Liver (tissue), 9 donors: ENCODE measurements around the gene NSDHL. TPM values are rescaled to one million over a fixed set of nuclear protein-coding genes. Genes with fewer than 3 reads are reported as not detected.

Experiments used
- DNase-seq: peaks from one replicate; pipeline ENCODE4 v3.0.0-alpha.2; 2017; ENCODE audit warnings: low spot score
- H3K27ac ChIP-seq, 2 donors: one replicate each; pipeline ENCODE4 v1.7.0; 2013; ENCODE audit warnings: inconsistent platforms in 2 of 2, low read length in 2 of 2, control low read depth in 1 of 2, low read depth in 1 of 2, mild to moderate bottlenecking in 1 of 2
- H3K27me3 ChIP-seq, 4 donors: one replicate each; pipeline versions ENCODE4 v1.6.1 to v1.7.0; 2013; ENCODE audit warnings: low read length in 3 of 4, inconsistent platforms in 1 of 4, mild to moderate bottlenecking in 1 of 4, moderate library complexity in 1 of 4; ENCODE audit not compliant: control insufficient read depth in 4 of 4, insufficient read depth in 4 of 4
- H3K36me3 ChIP-seq, 4 donors: one replicate each; pipeline versions ENCODE4 v1.6.1 to v1.7.0; 2013; ENCODE audit warnings: low read length in 3 of 4, mild to moderate bottlenecking in 3 of 4, low read depth in 1 of 4, moderate library complexity in 1 of 4; ENCODE audit not compliant: control insufficient read depth in 4 of 4, insufficient read depth in 3 of 4
- H3K4me1 ChIP-seq, 4 donors: one replicate each; pipeline versions ENCODE4 v1.6.1 to v1.7.0; 2013; ENCODE audit warnings: low read length in 3 of 4, mild to moderate bottlenecking in 3 of 4, moderate library complexity in 1 of 4; ENCODE audit not compliant: control insufficient read depth in 4 of 4, insufficient read depth in 4 of 4
- H3K4me3 ChIP-seq, 3 donors: one replicate each; pipeline versions ENCODE4 v1.6.1 to v1.7.0; 2013; ENCODE audit warnings: low read length in 3 of 3, control low read depth in 1 of 3, low read depth in 1 of 3, mild to moderate bottlenecking in 1 of 3
- H3K9ac ChIP-seq, 2 donors: one replicate each; pipeline ENCODE4 v1.7.0; 2013; ENCODE audit warnings: low read length in 2 of 2, mild to moderate bottlenecking in 2 of 2, moderate library complexity in 2 of 2, control low read depth in 1 of 2, low read depth in 1 of 2
- H3K9me3 ChIP-seq, 4 donors: one replicate each; pipeline versions ENCODE4 v1.6.1 to v1.7.0; 2013; ENCODE audit warnings: low read length in 3 of 4; ENCODE audit not compliant: control insufficient read depth in 4 of 4
- ATF3 ChIP-seq: IDR thresholded peaks from 2 replicates; pipeline ENCODE4 v1.6.1; 2016; ENCODE audit warnings: antibody characterized with exemption
- EGR1 ChIP-seq, 2 donors: IDR thresholded peaks; 2 replicates each; pipeline ENCODE4 v1.6.1; 2016 to 2018; ENCODE audit warnings: antibody characterized with exemption in 2 of 2, low read depth in 2 of 2
- FOXA1 ChIP-seq: IDR thresholded peaks from 2 replicates; pipeline ENCODE4 v1.6.1; 2016; ENCODE audit warnings: antibody characterized with exemption
- FOXA2 ChIP-seq: IDR thresholded peaks from 2 replicates; pipeline ENCODE4 v1.6.1; 2016; ENCODE audit warnings: antibody characterized with exemption
- GABPA ChIP-seq, 2 donors: IDR thresholded peaks in 1 of 2; conservative IDR thresholded peaks in 1 of 2; 2 replicates each; pipeline ENCODE4 v1.6.1; 2016; ENCODE audit warnings: antibody characterized with exemption in 2 of 2, mild to moderate bottlenecking in 1 of 2, moderate library complexity in 1 of 2
- HNF4A ChIP-seq, 2 donors: conservative IDR thresholded peaks; 2 replicates each; pipeline ENCODE4 v1.6.1; 2016; ENCODE audit warnings: antibody characterized with exemption in 2 of 2, mild to moderate bottlenecking in 2 of 2
- HNF4G ChIP-seq: IDR thresholded peaks from 2 replicates; pipeline ENCODE4 v1.6.1; 2016; ENCODE audit warnings: antibody characterized with exemption
- MAX ChIP-seq: IDR thresholded peaks from 2 replicates; pipeline ENCODE4 v1.6.1; 2016; ENCODE audit warnings: antibody characterized with exemption
- NR2F2 ChIP-seq: IDR thresholded peaks from 2 replicates; pipeline ENCODE4 v1.6.1; 2016; ENCODE audit warnings: antibody characterized with exemption
- RAD21 ChIP-seq, 2 donors: IDR thresholded peaks; 2 replicates each; pipeline ENCODE4 v1.6.1; 2016; ENCODE audit warnings: antibody characterized with exemption in 2 of 2, mild to moderate bottlenecking in 2 of 2
- RXRA ChIP-seq, 2 donors: IDR thresholded peaks; 2 replicates each; pipeline ENCODE4 v1.6.1; 2017 to 2018; ENCODE audit warnings: antibody characterized with exemption in 2 of 2, mild to moderate bottlenecking in 1 of 2
- SP1 ChIP-seq: IDR thresholded peaks from 2 replicates; pipeline ENCODE4 v1.6.1; 2018; ENCODE audit warnings: antibody characterized with exemption, mild to moderate bottlenecking
- TAF1 ChIP-seq: conservative IDR thresholded peaks from 2 replicates; pipeline ENCODE4 v1.6.1; 2016; ENCODE audit warnings: antibody characterized with exemption, mild to moderate bottlenecking
- YY1 ChIP-seq: IDR thresholded peaks from 2 replicates; pipeline ENCODE4 v1.6.1; 2016; ENCODE audit warnings: antibody characterized with exemption, mild to moderate bottlenecking
- WGBS: extraction: QIAGEN DNeasy Blood & Tissue Kit; methylation state at CpG from one replicate; pipeline ENCODE4 v1.1.7; 2013; 5-methylcytosine and 5-hydroxymethylcytosine counted together
- polyA plus RNA-seq, 2 donors: library from polyadenylated mRNA; stranded (reverse) in 1 of 2; unstranded in 1 of 2; fragments of 200-250 nt in 1 of 2; fragments of >200 nt in 1 of 2; fragmentation: Nextera tagmentation in 1 of 2; extraction: Ambion mirVana in 1 of 2; gene quantifications; one replicate each; pipeline versions ENCODE4 v1.2.1 to v1.2.3, GENCODE V29; 2013 to 2015
- total RNA-seq, 2 donors: library from RNA; depleted of rRNA; stranded (reverse); fragments of >200 nt; gene quantifications; one replicate each; pipeline ENCODE4 v1.2.3, GENCODE V29; 2014
- TF ChIP-seq, protein P1 (sequence below): fragments of 150-350 bp; IDR thresholded peaks from 2 replicates; pipeline ENCODE4 v1.5.1; 2017; ENCODE audit warnings: improper control_type of control experiment, low read depth, low read length; ENCODE audit not compliant: missing input control
- TF ChIP-seq, protein P2 (sequence below): IDR thresholded peaks from 2 replicates; pipeline ENCODE4 v1.6.1; 2016; ENCODE audit warnings: antibody characterized with exemption
- donor health status: healthy.
- donor health status: healthy.
- donor health status: healthy.
- donor health status: healthy.
- donor health status: healthy.

The NSDHL gene
- total and polyA plus RNA-seq, 4 donors: 23.8 to 63.6 (median 38.6) TPM

- peaks cover 0 to 6% (median 2%) of the 10 kb centered on the region in 4 donors for H3K27me3 ChIP-seq
Measured at GRCh38 chrX:152899874-152900719, 69.2 kb downstream of the NSDHL start.

DNA sequence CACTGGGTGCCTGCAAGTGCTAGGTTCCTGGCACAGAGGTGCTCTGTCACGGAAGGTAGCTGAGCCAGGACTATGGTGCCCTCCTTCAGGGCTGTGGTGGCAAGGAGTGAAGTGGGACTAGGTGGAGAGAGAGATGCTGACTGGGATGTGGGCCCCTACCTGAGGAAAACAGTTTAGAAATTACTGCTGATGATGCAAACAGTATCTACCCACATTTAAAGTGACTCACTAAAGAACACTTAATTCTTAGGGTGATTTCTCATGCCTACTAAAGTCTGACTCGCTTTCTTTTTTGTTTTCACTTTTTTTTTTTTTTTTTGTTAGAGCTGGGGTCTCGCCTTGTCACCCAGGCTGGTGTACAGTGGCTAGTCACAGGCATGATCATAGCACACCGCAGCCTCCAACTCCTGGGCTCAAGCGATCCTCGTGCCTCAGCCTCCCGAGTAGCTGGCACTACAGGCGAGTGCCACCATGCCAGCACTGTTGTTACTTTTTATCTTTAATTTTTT is 70.1 kb downstream of the NSDHL start:
- Histone ChIP-seq H3K9me3 (no peaks in the 10 kb centered on the region), H3K4me1 (no peaks in the 10 kb centered on the region), H3K4me3 (no peak overlapping the region), H3K9ac (no peak overlapping the region), H3K36me3 (no peaks in the 10 kb centered on the region), H3K27ac (no peak overlapping the region), H3K27me3 (peaks cover 0 to 6% (median 2%) of the 10 kb centered on the region in 4 donors)
- WGBS: 96% methylated on average over 8 of the region's 8 CpGs
- TF ChIP-seq HNF4A (conservative IDR thresholded peaks at IDR 0.05): no peak
- no peak for TF ChIP-seq FOXA2
- TF ChIP-seq YY1: no peak
- DNase-seq: no peak

More at GRCh38 chrX:152899874-152900719, 69.2 kb downstream of the NSDHL start:
- no peak overlapping the region for H3K27ac ChIP-seq
- TF ChIP-seq, protein P1, sequence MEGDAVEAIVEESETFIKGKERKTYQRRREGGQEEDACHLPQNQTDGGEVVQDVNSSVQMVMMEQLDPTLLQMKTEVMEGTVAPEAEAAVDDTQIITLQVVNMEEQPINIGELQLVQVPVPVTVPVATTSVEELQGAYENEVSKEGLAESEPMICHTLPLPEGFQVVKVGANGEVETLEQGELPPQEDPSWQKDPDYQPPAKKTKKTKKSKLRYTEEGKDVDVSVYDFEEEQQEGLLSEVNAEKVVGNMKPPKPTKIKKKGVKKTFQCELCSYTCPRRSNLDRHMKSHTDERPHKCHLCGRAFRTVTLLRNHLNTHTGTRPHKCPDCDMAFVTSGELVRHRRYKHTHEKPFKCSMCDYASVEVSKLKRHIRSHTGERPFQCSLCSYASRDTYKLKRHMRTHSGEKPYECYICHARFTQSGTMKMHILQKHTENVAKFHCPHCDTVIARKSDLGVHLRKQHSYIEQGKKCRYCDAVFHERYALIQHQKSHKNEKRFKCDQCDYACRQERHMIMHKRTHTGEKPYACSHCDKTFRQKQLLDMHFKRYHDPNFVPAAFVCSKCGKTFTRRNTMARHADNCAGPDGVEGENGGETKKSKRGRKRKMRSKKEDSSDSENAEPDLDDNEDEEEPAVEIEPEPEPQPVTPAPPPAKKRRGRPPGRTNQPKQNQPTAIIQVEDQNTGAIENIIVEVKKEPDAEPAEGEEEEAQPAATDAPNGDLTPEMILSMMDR: no peak
- no peaks in the 10 kb centered on the region for H3K36me3 ChIP-seq
- H3K9me3 ChIP-seq: no peaks in the 10 kb centered on the region
- DNase-seq: no peak
- 92% methylated on average over 12 of the region's 12 CpGs for WGBS
- no peaks in the 10 kb centered on the region for H3K4me1 ChIP-seq
- H3K4me3 ChIP-seq: no peak overlapping the region
- no peak overlapping the region for H3K9ac ChIP-seq

DNA sequence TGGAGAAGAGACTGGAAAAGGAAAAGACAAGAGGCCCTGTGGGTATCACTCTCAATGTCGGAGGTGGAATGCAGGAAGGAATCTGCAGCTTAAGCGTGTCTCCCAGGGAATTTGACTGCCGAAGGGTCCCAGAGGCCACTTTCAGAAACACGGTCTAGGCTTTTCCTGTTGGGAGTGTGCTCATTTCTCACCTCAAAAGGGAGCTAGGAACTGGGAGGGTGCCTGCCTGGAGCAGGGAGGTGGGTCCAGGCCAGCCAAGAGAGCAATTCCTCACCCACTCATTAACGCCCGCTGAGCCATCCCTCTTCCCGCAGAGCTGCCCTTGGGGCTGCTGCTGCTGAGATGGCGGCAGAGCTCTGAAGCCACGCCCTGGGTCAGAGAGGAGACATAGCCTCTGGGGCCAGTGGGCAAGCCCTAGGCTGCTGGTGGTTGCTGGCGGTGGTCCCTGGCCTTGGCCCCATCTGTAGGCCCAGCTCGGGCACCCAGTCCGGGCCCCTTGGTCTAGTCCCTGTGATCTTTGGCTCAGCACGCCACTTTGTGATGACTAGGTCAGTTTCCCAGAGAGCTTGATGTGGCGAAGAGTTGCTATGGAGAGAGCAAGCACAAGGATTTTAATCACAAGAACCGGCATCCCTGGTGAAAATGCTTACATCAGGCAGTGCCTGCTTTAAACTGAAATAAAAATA is 71.1 kb downstream of the NSDHL start:
- no peaks in the 10 kb centered on the region for H3K4me1 ChIP-seq
- TF ChIP-seq YY1 (no peak), RAD21 (IDR thresholded peaks at IDR 0.05) (no peak), MAX (no peak), EGR1 (IDR thresholded peaks at IDR 0.05; ENCODE audit: low read depth in 2 of 2) (no peak), NR2F2 (no peak), FOXA2 (no peak), SP1 (no peak), TAF1 (no peak), HNF4G (no peak), GABPA (IDR thresholded peaks at IDR 0.05 in 1 of 2, conservative IDR thresholded peaks at IDR 0.05 in 1 of 2) (no peak), RXRA (IDR thresholded peaks at IDR 0.05) (no peak), ATF3 (no peak), FOXA1 (no peak)
- TF ChIP-seq, protein P2, sequence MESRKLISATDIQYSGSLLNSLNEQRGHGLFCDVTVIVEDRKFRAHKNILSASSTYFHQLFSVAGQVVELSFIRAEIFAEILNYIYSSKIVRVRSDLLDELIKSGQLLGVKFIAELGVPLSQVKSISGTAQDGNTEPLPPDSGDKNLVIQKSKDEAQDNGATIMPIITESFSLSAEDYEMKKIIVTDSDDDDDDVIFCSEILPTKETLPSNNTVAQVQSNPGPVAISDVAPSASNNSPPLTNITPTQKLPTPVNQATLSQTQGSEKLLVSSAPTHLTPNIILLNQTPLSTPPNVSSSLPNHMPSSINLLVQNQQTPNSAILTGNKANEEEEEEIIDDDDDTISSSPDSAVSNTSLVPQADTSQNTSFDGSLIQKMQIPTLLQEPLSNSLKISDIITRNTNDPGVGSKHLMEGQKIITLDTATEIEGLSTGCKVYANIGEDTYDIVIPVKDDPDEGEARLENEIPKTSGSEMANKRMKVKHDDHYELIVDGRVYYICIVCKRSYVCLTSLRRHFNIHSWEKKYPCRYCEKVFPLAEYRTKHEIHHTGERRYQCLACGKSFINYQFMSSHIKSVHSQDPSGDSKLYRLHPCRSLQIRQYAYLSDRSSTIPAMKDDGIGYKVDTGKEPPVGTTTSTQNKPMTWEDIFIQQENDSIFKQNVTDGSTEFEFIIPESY: no peak
- no peak overlapping the region for H3K9ac ChIP-seq
- H3K27me3 ChIP-seq: peaks cover 0 to 4% (median 1%) of the 10 kb centered on the region in 4 donors
- no peaks in the 10 kb centered on the region for H3K36me3 ChIP-seq
- no peaks in the 10 kb centered on the region for H3K9me3 ChIP-seq
- no peak overlapping the region for H3K27ac ChIP-seq
- 87% methylated on average over 15 of the region's 15 CpGs for WGBS
- DNase-seq: no peak
- H3K4me3 ChIP-seq: no peak overlapping the region
